H1 (cell line): ENCODE measurements around the gene CYP26C1. TPM values are rescaled to one million over a fixed set of nuclear protein-coding genes. Genes with fewer than 3 reads are reported as not detected.

Source experiments
- CTCF ChIA-PET: fragments of 300-600 bp; sonication (Branson Sonifier 250); formaldehyde crosslinking; loops from one replicate; lab custom pipeline; 2021; ENCODE audit not compliant: partially characterized antibody; lab: Charles Lee
- POLR2A ChIA-PET: fragments of 300-600 bp; sonication (Branson Sonifier 250); formaldehyde crosslinking; loops from one replicate; lab custom pipeline; 2021; ENCODE audit warnings: inconsistent platforms; ENCODE audit not compliant: partially characterized antibody; lab: Charles Lee
- DNase-seq, 2 experiments: peaks; one replicate each; pipeline versions ENCODE4 v3.0.0 to v3.0.0-alpha.2; 2010 to 2022; ENCODE audit warnings: low spot score in 2 of 2, low read depth in 1 of 2, mixed read lengths in 1 of 2
- FAIRE-seq: peaks from 2 replicates; lab custom pipeline; 2011; peaks lifted over from hg19 to GRCh38; lab: Jason Lieb, UNC
- H2AFZ ChIP-seq: 2 replicates; pipeline ENCODE4 v1.8.1; 2012; ENCODE audit warnings: low read length, inconsistent platforms
- H2AK5ac ChIP-seq: 2 replicates; pipeline ENCODE4 v1.6.1; 2013; ENCODE audit warnings: low read depth, low read length
- H2BK120ac ChIP-seq: replicated peaks from 2 replicates; pipeline ENCODE3; 2013; ENCODE audit warnings: low read depth, low read length, inconsistent platforms
- H2BK12ac ChIP-seq: 2 replicates; pipeline ENCODE4 v1.6.1; 2013; ENCODE audit warnings: low read depth, low read length
- H2BK15ac ChIP-seq: 2 replicates; pipeline ENCODE4 v1.6.1; 2013; ENCODE audit warnings: low read length
- H2BK20ac ChIP-seq: 2 replicates; pipeline ENCODE4 v1.6.1; 2013; ENCODE audit warnings: low read length
- H2BK5ac ChIP-seq: 2 replicates; pipeline ENCODE4 v1.6.1; 2013; ENCODE audit warnings: low read depth, low read length
- H3K14ac ChIP-seq: 2 replicates; pipeline ENCODE4 v1.6.1; 2013; ENCODE audit warnings: inconsistent platforms; ENCODE audit not compliant: insufficient read length
- H3K18ac ChIP-seq: 2 replicates; pipeline ENCODE4 v1.6.1; 2013; ENCODE audit warnings: low read length; ENCODE audit errors: extremely low read depth
- H3K23ac ChIP-seq: 2 replicates; pipeline ENCODE4 v1.6.1; 2013; ENCODE audit warnings: inconsistent platforms; ENCODE audit not compliant: insufficient read length
- H3K23me2 ChIP-seq: 2 replicates; pipeline ENCODE4 v1.6.1; 2013; ENCODE audit warnings: low read depth, low read length
- H3K27ac ChIP-seq: 2 replicates; pipeline ENCODE4 v1.6.1; 2011; ENCODE audit warnings: low read depth, low read length, inconsistent platforms
- H3K27me3 ChIP-seq, 4 experiments: replicated peaks in 1 of 4; 1 replicate in 1 of 4; 2 replicates in 3 of 4; pipeline versions ENCODE4 v1.6.1 to v1.8.1; 2011 to 2013; ENCODE audit warnings: low read length in 3 of 4, mild to moderate bottlenecking in 3 of 4, inconsistent platforms in 2 of 4, mixed read lengths in 2 of 4, moderate library complexity in 1 of 4; ENCODE audit not compliant: control insufficient read depth in 3 of 4, insufficient read depth in 3 of 4; ENCODE audit errors: extremely low read depth in 1 of 4
- H3K36me3 ChIP-seq, 4 experiments: 2 replicates each; pipeline versions ENCODE4 v1.6.1 to v1.8.1; 2011 to 2013; ENCODE audit warnings: mild to moderate bottlenecking in 4 of 4, low read length in 3 of 4, moderate library complexity in 2 of 4, control low read depth in 1 of 4, inconsistent platforms in 1 of 4; ENCODE audit not compliant: insufficient read depth in 4 of 4, control insufficient read depth in 2 of 4
- H3K4ac ChIP-seq: replicated peaks from 2 replicates; pipeline ENCODE3; 2013; ENCODE audit warnings: low read length, low read depth, mixed read lengths, inconsistent platforms; ENCODE audit not compliant: insufficient read length
- H3K4me1 ChIP-seq, 4 experiments: replicated peaks in 1 of 4; 1 replicate in 1 of 4; 2 replicates in 3 of 4; pipeline versions ENCODE4 v1.6.1 to v1.8.1; 2011 to 2013; ENCODE audit warnings: low read length in 3 of 4, inconsistent platforms in 2 of 4, mixed read lengths in 1 of 4; ENCODE audit not compliant: insufficient read depth in 4 of 4, control insufficient read depth in 3 of 4
- H3K4me2 ChIP-seq, 2 experiments: 2 replicates each; pipeline versions ENCODE4 v1.6.1 to v1.8.1; 2011 to 2013; ENCODE audit warnings: low read depth in 2 of 2, low read length in 2 of 2, control low read depth in 1 of 2, inconsistent platforms in 1 of 2, mild to moderate bottlenecking in 1 of 2; ENCODE audit not compliant: insufficient read depth in 1 of 2
- H3K4me3 ChIP-seq, 4 experiments: fragments of 200-600, 300-600 bp in 1 of 4; sonication (generic), shearing (Covaris generic), sonication (Bioruptor Twin) in 1 of 4; 2 replicates each; pipeline versions ENCODE4 v1.5.1 to v1.8.1; 2011 to 2016; ENCODE audit warnings: low read length in 4 of 4, low read depth in 3 of 4, control low read depth in 2 of 4, inconsistent platforms in 2 of 4, mild to moderate bottlenecking in 2 of 4, mixed read lengths in 1 of 4, moderate library complexity in 1 of 4; ENCODE audit not compliant: insufficient read depth in 2 of 4; ENCODE audit errors: extremely low read depth in 1 of 4
- H3K56ac ChIP-seq: replicated peaks from 2 replicates; pipeline ENCODE3; 2013; ENCODE audit warnings: low read depth, mild to moderate bottlenecking, mixed read lengths, low read length, inconsistent platforms; ENCODE audit not compliant: insufficient read length
- H3K79me1 ChIP-seq: 2 replicates; pipeline ENCODE4 v1.6.1; 2013; ENCODE audit warnings: low read depth, low read length, control low read depth
- H3K79me2 ChIP-seq, 2 experiments: 2 replicates each; pipeline versions ENCODE4 v1.6.1 to v1.8.1; 2012 to 2013; ENCODE audit warnings: low read length in 2 of 2, mild to moderate bottlenecking in 2 of 2, inconsistent platforms in 1 of 2; ENCODE audit not compliant: insufficient read depth in 2 of 2, control insufficient read depth in 1 of 2
- H3K9ac ChIP-seq, 4 experiments: replicated peaks in 1 of 4; 1 replicate in 1 of 4; 2 replicates in 3 of 4; pipeline versions ENCODE4 v1.6.1 to v1.8.1; 2011 to 2013; ENCODE audit warnings: low read depth in 3 of 4, low read length in 3 of 4, control low read depth in 2 of 4, mild to moderate bottlenecking in 2 of 4, moderate library complexity in 2 of 4, inconsistent platforms in 1 of 4; ENCODE audit errors: extremely low read depth in 1 of 4
- H3K9me3 ChIP-seq, 2 experiments: 2 replicates each; pipeline versions ENCODE4 v1.6.1 to v1.8.1; 2012 to 2013; ENCODE audit warnings: mild to moderate bottlenecking in 2 of 2, moderate library complexity in 2 of 2, control low read depth in 1 of 2, inconsistent platforms in 1 of 2, low read depth in 1 of 2, low read length in 1 of 2, mixed read lengths in 1 of 2; ENCODE audit not compliant: insufficient read depth in 2 of 2
- H4K20me1 ChIP-seq, 2 experiments: replicated peaks in 1 of 2; 2 replicates each; pipeline versions ENCODE3 to v1.8.1; 2011 to 2013; ENCODE audit warnings: inconsistent platforms in 2 of 2, low read length in 2 of 2, mild to moderate bottlenecking in 1 of 2; ENCODE audit not compliant: insufficient read depth in 2 of 2, control insufficient read depth in 1 of 2
- H4K5ac ChIP-seq: 2 replicates; pipeline ENCODE4 v1.6.1; 2013; ENCODE audit warnings: low read length, low read depth, mixed read lengths, inconsistent platforms; ENCODE audit not compliant: insufficient read length
- H4K8ac ChIP-seq: 2 replicates; pipeline ENCODE4 v1.8.0; 2013; ENCODE audit warnings: mild to moderate bottlenecking, moderate library complexity, low read length, inconsistent platforms; ENCODE audit not compliant: insufficient read depth; ENCODE audit errors: extremely low read depth
- H4K91ac ChIP-seq: replicated peaks from 2 replicates; pipeline ENCODE3; 2013; ENCODE audit warnings: low read length, mixed read lengths, inconsistent platforms; ENCODE audit not compliant: insufficient read length
- JUND ChIP-seq: IDR thresholded peaks from 2 replicates; pipeline ENCODE4 v1.6.1; 2011; ENCODE audit warnings: mild to moderate bottlenecking, improper control_type of control experiment, low read length
- MAFK ChIP-seq: IDR thresholded peaks from 2 replicates; pipeline ENCODE4 v1.6.1; 2012; ENCODE audit warnings: low read depth, mild to moderate bottlenecking, improper control_type of control experiment, low read length
- RFX5 ChIP-seq: IDR thresholded peaks from 2 replicates; pipeline ENCODE4 v1.6.1; 2011; ENCODE audit warnings: low read depth, low read length, improper control_type of control experiment, borderline replicate concordance
- SP1 ChIP-seq: IDR thresholded peaks from 2 replicates; pipeline ENCODE4 v1.6.1; 2011; ENCODE audit warnings: low read depth, low read length
- SP2 ChIP-seq: IDR thresholded peaks from 2 replicates; pipeline ENCODE4 v1.6.1; 2012; ENCODE audit warnings: mild to moderate bottlenecking, low read length, inconsistent platforms
- TAF7 ChIP-seq: optimal IDR thresholded peaks from 2 replicates; pipeline ENCODE3; 2011; ENCODE audit warnings: low read depth, mild to moderate bottlenecking, inconsistent platforms, low read length, moderate library complexity, borderline replicate concordance
- TEAD4 ChIP-seq: IDR thresholded peaks from 2 replicates; pipeline ENCODE4 v1.6.1; 2012; ENCODE audit warnings: low read depth, low read length, inconsistent platforms, mixed read lengths
- WGBS, 2 experiments: shearing (Covaris generic) in 1 of 2; methylation state at CpG; one replicate each; pipeline versions ENCODE4 v1.1.6 to v1.1.7; 2013 to 2015; ENCODE audit warnings: low lambda C conversion rate in 2 of 2, mixed read lengths in 2 of 2, inconsistent platforms in 1 of 2, low coverage in 1 of 2, missing lambda C conversion rate in 1 of 2; ENCODE audit not compliant: insufficient replicate concordance in 2 of 2, insufficient coverage in 1 of 2, insufficient read length in 1 of 2; ENCODE audit errors: extremely low coverage in 1 of 2, missing lambda C conversion rate in 1 of 2; 5-methylcytosine and 5-hydroxymethylcytosine counted together
- polyA plus RNA-seq, 7 experiments: library from polyadenylated mRNA; depleted of rRNA in 3 of 7; stranded (reverse) in 5 of 7; unstranded in 2 of 7; fragments of >200 nt in 5 of 7; fragments of 200-250 nt in 2 of 7; gene quantifications; 1 replicate in 5 of 7; 2 replicates in 1 of 7; 4 replicates in 1 of 7; pipeline versions ENCODE4 v1.2.1 to v1.2.3, GENCODE V29; 2011 to 2013; ENCODE audit warnings: missing spikeins in 2 of 7, mixed read lengths in 2 of 7
- total RNA-seq: library from RNA; stranded (reverse); fragmentation: NEBNext Ultra II Directional; extraction: Animal tissue kit (Norgen Biotek cat#: 25700); gene quantifications from 2 replicates; pipeline ENCODE4 v1.2.1, GENCODE V29; 2021

Gene CYP26C1
- total and polyA plus RNA-seq, 2 of the 8 experiments (the other 6 are each of a cell fraction or from before 2014, with no cell fraction given): 0.12 to 0.28 TPM

GRCh38 chr10:93058139-93058538 is 2.5 kb upstream of the CYP26C1 start:
- no peak for FAIRE-seq
- Histone ChIP-seq H2BK15ac (no peak overlapping the region), H3K9ac (no peak overlapping the region), H2BK20ac (no peak overlapping the region), H3K23ac (no peak overlapping the region), H3K27ac (no peak overlapping the region), H4K5ac (no peak overlapping the region), H2AFZ (no peak overlapping the region), H3K79me2 (no peaks in the 10 kb centered on the region), H2BK120ac (no peak overlapping the region), H4K91ac (no peak overlapping the region), H3K36me3 (peaks cover 0 to 10% (median 0%) of the 10 kb centered on the region in 4 experiments; a peak in 1 of 8 replicates), H3K56ac (no peak overlapping the region), H4K20me1 (peaks cover 0 to 5% of the 10 kb centered on the region in 2 experiments), H4K8ac (no peak overlapping the region), H2BK12ac (no peak overlapping the region), H3K27me3 (peaks cover 43 to 55% (median 47%) of the 10 kb centered on the region in 4 experiments), H3K4me2 (no peak overlapping the region), H2BK5ac (no peak overlapping the region), H3K23me2 (peaks cover 10% of the 10 kb centered on the region; the same call in 1 of the 2 replicates), H3K4ac (no peak overlapping the region), H3K9me3 (no peaks in the 10 kb centered on the region; a peak in 1 of 4 replicates), H2AK5ac (no peak overlapping the region), H3K18ac (no peak overlapping the region), H3K79me1 (no peaks in the 10 kb centered on the region), H3K4me1 (peaks cover 3 to 26% (median 18%) of the 10 kb centered on the region in 4 experiments; a peak in 6 of 7 replicates), H3K4me3 (no peak overlapping the region), H3K14ac (no peak overlapping the region)
- CTCF ChIA-PET: interaction anchor here (1.3 to 14.8 kb wide), 5 partner anchors 10 to 300 kb away, joined by 3 to 147 read pairs (median 9); partner anchors contain the start of gene CYP26A1
- DNase-seq: no peak
- POLR2A ChIA-PET: no interaction called here
- WGBS, 2 experiments: 84% methylated on average over 3 of the region's 3 CpGs; no CpG with 5 or more reads in 1 of the 2 experiments
- TF ChIP-seq TEAD4: no peak
- TF ChIP-seq SP2: no peak
- TF ChIP-seq JUND: no peak
- no peak for TF ChIP-seq TAF7
- no peak for TF ChIP-seq MAFK
- no peak for TF ChIP-seq RFX5
- TF ChIP-seq SP1: no peak
